HCT116 (cell line): ENCODE measurements around the gene G2E3.
"Not testable (repeated sequence)": the region's sequence is repeated elsewhere in the genome, so short reads cannot be mapped to it uniquely, and the experiment has no call there.

Experiments used
- CEBPB ChIP-seq: IDR thresholded peaks from 2 replicates; pipeline ENCODE4 v1.6.1; 2012; ENCODE audit warnings: low read depth
- CTCF ChIP-seq, 3 experiments: fragments of 200-600 bp in 1 of 3; sonication (generic) in 1 of 3; IDR thresholded peaks in 2 of 3; conservative IDR thresholded peaks in 1 of 3; 2 replicates each; pipeline ENCODE4 v1.5.1; 2012 to 2017; ENCODE audit warnings: low read depth in 2 of 3, low read length in 2 of 3, antibody characterized with exemption in 1 of 3, borderline replicate concordance in 1 of 3, control low read depth in 1 of 3, mild to moderate bottlenecking in 1 of 3, mixed read lengths in 1 of 3, mixed run types in 1 of 3, moderate library complexity in 1 of 3; ENCODE audit not compliant: insufficient read depth in 1 of 3
- EZH2 ChIP-seq: fragments of 200-600 bp; sonication (generic); IDR thresholded peaks from 2 replicates; pipeline ENCODE4 v1.6.1; 2017; ENCODE audit warnings: antibody characterized with exemption, mixed run types
- EZH2phosphoT487 ChIP-seq: fragments of 200-600 bp; IDR thresholded peaks from 2 replicates; pipeline ENCODE4 v1.6.1; 2018; ENCODE audit warnings: antibody characterized with exemption, borderline replicate concordance
- RAD21 ChIP-seq: IDR thresholded peaks from 2 replicates; pipeline ENCODE4 v1.6.1; 2012; ENCODE audit warnings: low read depth, mild to moderate bottlenecking
- SP1 ChIP-seq: IDR thresholded peaks from 2 replicates; pipeline ENCODE4 v1.6.1; 2012; ENCODE audit warnings: low read depth
- ZNF274 ChIP-seq: fragments of 200-500 bp; sonication (Bioruptor generic); IDR thresholded peaks from 2 replicates; pipeline ENCODE4 v1.6.1; 2014; ENCODE audit warnings: mild to moderate bottlenecking, low read depth, low read length, inconsistent platforms

GRCh38 chr14:30574777-30575176 lies 15.8 kb downstream of the G2E3 start:
- TF ChIP-seq EZH2phosphoT487; CEBPB; SP1; CTCF (IDR thresholded peaks at IDR 0.05 in 2 of 3, conservative IDR thresholded peaks at IDR 0.05 in 1 of 3; ENCODE audit: borderline replicate concordance in 1 of 3, insufficient read depth in 1 of 3, low read depth in 2 of 3, low read length in 2 of 3); EZH2; ZNF274; RAD21: not testable (repeated sequence)
